Measurements from ENCODE around the gene TBC1D19.

TBC1D19 gene

DNA sequence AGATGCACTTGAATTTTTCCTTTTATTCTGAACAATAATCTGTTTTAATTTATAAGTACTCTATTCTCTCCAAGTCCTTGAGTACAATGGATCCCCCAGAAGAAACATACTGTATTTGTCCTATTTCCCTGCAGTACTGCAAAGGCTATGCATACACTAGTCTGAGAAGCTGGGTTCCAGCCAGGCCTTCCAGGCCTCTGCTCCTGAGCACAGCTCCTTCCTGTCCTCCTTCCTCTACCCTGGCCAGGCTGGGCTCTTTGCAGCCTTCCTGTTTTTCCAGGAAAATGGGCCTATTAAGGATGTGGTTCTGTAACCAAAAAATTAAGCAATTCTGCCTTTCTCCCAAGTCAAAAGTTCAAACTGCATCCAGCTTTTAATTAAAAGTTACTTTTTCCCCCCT lies 208.8 kb downstream of the TBC1D19 start:
- TF ChIP-seq MYC (IDR thresholded peaks at IDR 0.05; ENCODE audit: low read depth, low read length), result no peak
- TF ChIP-seq, protein P1, sequence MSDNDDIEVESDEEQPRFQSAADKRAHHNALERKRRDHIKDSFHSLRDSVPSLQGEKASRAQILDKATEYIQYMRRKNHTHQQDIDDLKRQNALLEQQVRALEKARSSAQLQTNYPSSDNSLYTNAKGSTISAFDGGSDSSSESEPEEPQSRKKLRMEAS (IDR thresholded peaks at IDR 0.05; ENCODE audit: low read depth, low read length), result no peak
- TF ChIP-seq, protein P2, sequence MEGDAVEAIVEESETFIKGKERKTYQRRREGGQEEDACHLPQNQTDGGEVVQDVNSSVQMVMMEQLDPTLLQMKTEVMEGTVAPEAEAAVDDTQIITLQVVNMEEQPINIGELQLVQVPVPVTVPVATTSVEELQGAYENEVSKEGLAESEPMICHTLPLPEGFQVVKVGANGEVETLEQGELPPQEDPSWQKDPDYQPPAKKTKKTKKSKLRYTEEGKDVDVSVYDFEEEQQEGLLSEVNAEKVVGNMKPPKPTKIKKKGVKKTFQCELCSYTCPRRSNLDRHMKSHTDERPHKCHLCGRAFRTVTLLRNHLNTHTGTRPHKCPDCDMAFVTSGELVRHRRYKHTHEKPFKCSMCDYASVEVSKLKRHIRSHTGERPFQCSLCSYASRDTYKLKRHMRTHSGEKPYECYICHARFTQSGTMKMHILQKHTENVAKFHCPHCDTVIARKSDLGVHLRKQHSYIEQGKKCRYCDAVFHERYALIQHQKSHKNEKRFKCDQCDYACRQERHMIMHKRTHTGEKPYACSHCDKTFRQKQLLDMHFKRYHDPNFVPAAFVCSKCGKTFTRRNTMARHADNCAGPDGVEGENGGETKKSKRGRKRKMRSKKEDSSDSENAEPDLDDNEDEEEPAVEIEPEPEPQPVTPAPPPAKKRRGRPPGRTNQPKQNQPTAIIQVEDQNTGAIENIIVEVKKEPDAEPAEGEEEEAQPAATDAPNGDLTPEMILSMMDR (IDR thresholded peaks at IDR 0.05; ENCODE audit: low read depth, low read length), result no peak
- no peak for TF ChIP-seq POLR2A (IDR thresholded peaks at IDR 0.05; ENCODE audit: extremely low read depth, insufficient read length)
- H3K4me3 ChIP-seq (ENCODE audit: low read depth, low read length), result no peak overlapping the region
- DNase-seq (ENCODE audit: low read depth), result no peak

DNA sequence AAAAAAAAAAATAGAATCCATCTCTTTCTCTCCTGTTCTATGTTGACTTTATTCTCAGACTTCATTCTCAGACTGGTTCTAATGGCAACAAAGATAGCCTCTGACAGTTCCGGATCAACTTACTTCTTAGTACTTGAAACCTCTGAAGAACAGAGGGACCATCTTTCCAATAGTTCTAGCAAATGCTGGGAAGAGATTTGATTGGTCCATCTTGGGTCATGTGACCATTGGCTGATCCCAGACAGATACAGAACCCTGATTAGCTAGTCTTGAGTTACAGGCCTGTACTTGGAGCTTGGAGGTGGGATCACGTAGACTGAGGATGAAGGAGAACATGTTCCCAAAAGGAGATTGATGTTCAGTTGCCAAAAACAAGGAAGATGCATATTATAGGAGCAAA lies 209.9 kb downstream of the TBC1D19 start:
- TF ChIP-seq POLR2A (IDR thresholded peaks at IDR 0.05; ENCODE audit: extremely low read depth, insufficient read length) (no peak), MYC (IDR thresholded peaks at IDR 0.05; ENCODE audit: low read depth, low read length) (no peak)
- TF ChIP-seq, protein P2 (IDR thresholded peaks at IDR 0.05; ENCODE audit: low read depth, low read length), result no peak
- TF ChIP-seq, protein P1 (IDR thresholded peaks at IDR 0.05; ENCODE audit: low read depth, low read length), result no peak
- H3K4me3 ChIP-seq (ENCODE audit: low read depth, low read length), result no peak overlapping the region
- DNase-seq (ENCODE audit: low read depth), result no peak

DNA sequence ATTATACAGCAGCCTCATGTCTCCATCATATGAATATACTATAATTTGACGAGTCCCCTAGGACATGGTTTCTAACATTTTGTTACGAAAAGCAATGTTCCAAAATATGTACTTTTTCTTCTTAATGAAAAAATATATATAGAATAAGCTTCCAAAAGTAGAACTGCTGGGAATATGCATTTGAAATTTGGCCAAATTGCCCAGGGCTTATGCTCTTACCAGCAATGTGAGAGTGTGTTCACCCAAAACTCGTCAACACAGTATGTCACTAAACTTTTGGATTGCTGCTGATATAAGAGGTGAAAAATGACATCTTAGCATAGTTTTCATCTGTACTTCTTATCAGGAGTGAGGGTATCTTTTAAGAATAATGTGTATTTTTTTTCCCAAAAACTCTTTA lies 212.2 kb downstream of the TBC1D19 start:
- DNase-seq (ENCODE audit: low read depth), result no peak
- TF ChIP-seq, protein P1 (IDR thresholded peaks at IDR 0.05; ENCODE audit: low read depth, low read length), result no peak
- TF ChIP-seq POLR2A (IDR thresholded peaks at IDR 0.05; ENCODE audit: extremely low read depth, insufficient read length), result no peak
- TF ChIP-seq, protein P2 (IDR thresholded peaks at IDR 0.05; ENCODE audit: low read depth, low read length), result no peak
- TF ChIP-seq MYC (IDR thresholded peaks at IDR 0.05; ENCODE audit: low read depth, low read length), result no peak
- H3K4me3 ChIP-seq (ENCODE audit: low read depth, low read length), result no peak overlapping the region

DNA sequence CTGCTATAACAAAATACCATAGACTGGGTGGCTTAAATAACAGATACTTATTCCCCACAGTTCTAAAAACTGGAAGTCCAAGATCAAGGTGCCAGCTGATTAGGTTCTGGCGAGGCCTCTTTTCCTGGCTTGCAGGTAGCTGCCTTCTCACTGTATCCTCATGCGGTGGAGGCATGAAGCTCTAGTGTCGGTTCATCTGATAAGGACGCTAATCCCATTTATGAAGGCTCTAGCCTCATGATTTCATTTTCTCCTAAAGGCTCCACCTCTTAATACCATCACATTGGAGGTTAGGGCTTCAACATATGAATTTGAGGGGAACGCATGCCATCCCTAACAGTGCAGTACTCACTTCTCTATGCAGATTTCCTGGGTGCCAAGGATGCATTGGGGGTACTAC lies 218.9 kb downstream of the TBC1D19 start:
- no peak overlapping the region for H3K4me3 ChIP-seq (ENCODE audit: low read depth, low read length)
- TF ChIP-seq POLR2A (IDR thresholded peaks at IDR 0.05; ENCODE audit: extremely low read depth, insufficient read length) (no peak), MYC (IDR thresholded peaks at IDR 0.05; ENCODE audit: low read depth, low read length) (no peak)
- TF ChIP-seq, protein P2 (IDR thresholded peaks at IDR 0.05; ENCODE audit: low read depth, low read length), result no peak
- TF ChIP-seq, protein P1 (IDR thresholded peaks at IDR 0.05; ENCODE audit: low read depth, low read length), result no peak
- DNase-seq (ENCODE audit: low read depth), result no peak

DNA sequence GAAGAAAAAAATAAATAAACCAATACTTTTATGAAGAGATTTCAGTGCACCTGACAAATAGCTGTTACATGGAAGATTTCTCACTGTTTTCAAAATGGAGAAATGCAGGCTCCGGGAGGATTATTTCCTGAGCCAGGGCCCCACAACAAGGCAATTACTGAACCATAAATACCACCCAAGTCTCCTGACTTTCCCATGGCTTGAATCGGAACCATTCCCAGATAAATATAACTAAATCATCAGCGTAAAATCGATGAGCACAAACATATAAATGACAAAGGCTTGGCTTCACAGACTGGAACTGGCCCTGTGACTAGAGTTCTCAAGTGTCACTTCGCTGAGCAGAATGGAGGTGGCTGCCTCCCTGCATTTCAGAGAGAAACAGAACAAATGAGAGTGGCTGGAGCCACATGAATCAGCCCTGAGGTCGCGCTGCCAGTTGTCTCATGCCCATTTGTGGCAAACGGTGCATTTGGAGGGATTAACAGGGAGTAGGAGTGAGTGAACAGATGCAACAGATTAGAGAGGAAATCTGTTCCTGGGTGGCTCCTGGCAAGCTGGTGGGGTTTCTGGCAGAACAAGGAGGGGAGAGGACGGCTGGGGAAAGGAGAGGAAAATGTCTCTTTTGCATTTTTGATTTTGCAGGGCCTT lies 219.5 kb downstream of the TBC1D19 start:
- no peak overlapping the region for H3K4me3 ChIP-seq (ENCODE audit: low read depth, low read length)
- DNase-seq (ENCODE audit: low read depth), result peak; percentile 23
- TF ChIP-seq MYC (IDR thresholded peaks at IDR 0.05; ENCODE audit: low read depth, low read length), result no peak
- no peak for TF ChIP-seq POLR2A (IDR thresholded peaks at IDR 0.05; ENCODE audit: extremely low read depth, insufficient read length)
- TF ChIP-seq, protein P2 (IDR thresholded peaks at IDR 0.05; ENCODE audit: low read depth, low read length), result no peak
- TF ChIP-seq, protein P1 (IDR thresholded peaks at IDR 0.05; ENCODE audit: low read depth, low read length), result no peak
